CD14-positive monocyte (primary cell): Measurements from ENCODE around the gene INPP1. TPM values are rescaled to one million over a fixed set of nuclear protein-coding genes. Genes with fewer than 3 reads are reported as not detected.

Source experiments
- DNase-seq, 3 donors: peaks; one replicate each; pipeline ENCODE4 v3.0.0-alpha.2; 2011 to 2022
- H2AFZ ChIP-seq: 2 replicates; pipeline ENCODE4 v1.6.0; 2012; ENCODE audit warnings: mild to moderate bottlenecking, low read depth, low read length, inconsistent platforms; ENCODE audit not compliant: insufficient read depth, poor library complexity, severe bottlenecking
- H3K27ac ChIP-seq, 2 donors: 1 replicate in 1 of 2; 2 replicates in 1 of 2; pipeline ENCODE4 v1.5.1; 2012 to 2013; ENCODE audit warnings: low read length in 2 of 2, control low read depth in 1 of 2, inconsistent platforms in 1 of 2, low read depth in 1 of 2, mild to moderate bottlenecking in 1 of 2
- H3K27me3 ChIP-seq, 2 donors: one replicate each; pipeline versions ENCODE4 v1.6.0 to v1.6.1; 2011 to 2013; ENCODE audit warnings: low read length in 2 of 2; ENCODE audit not compliant: control insufficient read depth in 2 of 2, insufficient read depth in 2 of 2
- H3K36me3 ChIP-seq, 2 donors: replicated peaks in 1 of 2; 1 replicate in 1 of 2; 2 replicates in 1 of 2; pipeline versions ENCODE4 v1.5.1 to v1.6.1; 2012 to 2013; ENCODE audit warnings: low read length in 2 of 2, control low read depth in 1 of 2, inconsistent platforms in 1 of 2, mild to moderate bottlenecking in 1 of 2; ENCODE audit not compliant: insufficient read depth in 2 of 2, control insufficient read depth in 1 of 2
- H3K4me1 ChIP-seq, 2 donors: 1 replicate in 1 of 2; 2 replicates in 1 of 2; pipeline versions ENCODE4 v1.5.1 to v1.6.1; 2012 to 2013; ENCODE audit warnings: low read length in 2 of 2, control low read depth in 1 of 2, inconsistent platforms in 1 of 2, mild to moderate bottlenecking in 1 of 2, moderate library complexity in 1 of 2; ENCODE audit not compliant: insufficient read depth in 2 of 2, control insufficient read depth in 1 of 2
- H3K4me2 ChIP-seq: replicated peaks from 2 replicates; pipeline ENCODE3; 2012; ENCODE audit warnings: low read length, moderate library complexity, mild to moderate bottlenecking; ENCODE audit not compliant: poor library complexity, severe bottlenecking; ENCODE audit errors: extremely low read depth
- H3K4me3 ChIP-seq, 3 experiments: fragments of 200-600 bp in 1 of 3; sonication (generic) in 1 of 3; replicated peaks in 1 of 3; 1 replicate in 2 of 3; 2 replicates in 1 of 3; pipeline ENCODE4 v1.5.1; 2011 to 2013; ENCODE audit warnings: low read length in 3 of 3, mild to moderate bottlenecking in 3 of 3, control low read depth in 2 of 3, low read depth in 2 of 3, inconsistent platforms in 1 of 3, moderate library complexity in 1 of 3
- H3K79me2 ChIP-seq: 2 replicates; pipeline ENCODE4 v1.6.0; 2012; ENCODE audit warnings: mild to moderate bottlenecking, control low read depth, inconsistent platforms, low read length, moderate library complexity; ENCODE audit not compliant: insufficient read depth
- H3K9ac ChIP-seq: 2 replicates; pipeline ENCODE4 v1.6.0; 2017; ENCODE audit warnings: low read length, mild to moderate bottlenecking; ENCODE audit not compliant: insufficient read depth, poor library complexity, severe bottlenecking
- H3K9me3 ChIP-seq, 2 donors: replicated peaks in 1 of 2; 1 replicate in 1 of 2; 2 replicates in 1 of 2; pipeline versions ENCODE4 v1.5.1 to v1.6.1; 2012 to 2013; ENCODE audit warnings: low read length in 2 of 2, control low read depth in 1 of 2; ENCODE audit not compliant: control insufficient read depth in 1 of 2, insufficient read depth in 1 of 2
- H4K20me1 ChIP-seq: 2 replicates; pipeline ENCODE4 v1.6.0; 2012; ENCODE audit warnings: mild to moderate bottlenecking, low read length, control low read depth, moderate library complexity; ENCODE audit not compliant: insufficient read depth
- H3K27ac Mint-ChIP-seq, 7 donors: one replicate each; pipeline ENCODE4 v1.8.0; 2020; ENCODE audit warnings: mild to moderate bottlenecking in 7 of 7, mixed read lengths in 7 of 7, moderate library complexity in 6 of 7, inconsistent platforms in 2 of 7
- H3K27me3 Mint-ChIP-seq, 3 donors: one replicate each; pipeline ENCODE4 v1.8.0; 2021 to 2022; ENCODE audit warnings: low read depth in 3 of 3, mild to moderate bottlenecking in 3 of 3, mixed read lengths in 3 of 3, moderate library complexity in 3 of 3, inconsistent platforms in 1 of 3
- H3K36me3 Mint-ChIP-seq, 2 donors: one replicate each; pipeline ENCODE4 v1.8.0; 2020; ENCODE audit warnings: mixed read lengths in 2 of 2, inconsistent platforms in 1 of 2, mild to moderate bottlenecking in 1 of 2
- H3K4me1 Mint-ChIP-seq: one replicate; pipeline ENCODE4 v1.8.0; 2020; ENCODE audit warnings: mild to moderate bottlenecking, mixed read lengths
- H3K4me3 Mint-ChIP-seq, 2 donors: one replicate each; pipeline ENCODE4 v1.8.0; 2020; ENCODE audit warnings: mild to moderate bottlenecking in 2 of 2, mixed read lengths in 2 of 2, moderate library complexity in 1 of 2
- H3K9me3 Mint-ChIP-seq, 7 donors: one replicate each; pipeline ENCODE4 v1.8.0; 2020 to 2022; ENCODE audit warnings: mixed read lengths in 7 of 7, mild to moderate bottlenecking in 6 of 7, moderate library complexity in 6 of 7, inconsistent platforms in 2 of 7
- CTCF ChIP-seq: fragments of 200-600 bp; IDR thresholded peaks from one replicate; pipeline ENCODE4 v1.8.0; 2022; ENCODE audit warnings: antibody characterized with exemption, mild to moderate bottlenecking
- WGBS: methylation state at CpG from one replicate; pipeline ENCODE4 v1.1.5; 2013; ENCODE audit warnings: missing lambda C conversion rate; ENCODE audit not compliant: insufficient coverage; 5-methylcytosine and 5-hydroxymethylcytosine counted together
- intact Hi-C, 2 donors: fragments of 100-400 bp; cut with micrococcal nuclease; formaldehyde crosslinking; loops; one replicate each; pipeline versions ENCODE4 v1.15.0 to v1.15.1; 2023
- polyA plus RNA-seq, 3 donors: library from polyadenylated mRNA; depleted of rRNA in 1 of 3; unstranded in 2 of 3; stranded (reverse) in 1 of 3; fragments of 300-500 nt in 2 of 3; fragments of >200 nt in 1 of 3; fragmentation: Illumina TruSeq in 2 of 3; gene quantifications; 1 replicate in 2 of 3; 2 replicates in 1 of 3; pipeline ENCODE4 v1.2.3, GENCODE V29; 2012 to 2021

The INPP1 gene
- polyA plus RNA-seq, 3 donors: 8.9 to 17.8 (median 13.3) TPM

- Mint-ChIP-seq H3K9me3 (no peaks in the 10 kb centered on the region), H3K36me3 (peaks cover 13 to 14% of the 10 kb centered on the region in 2 donors), H3K4me3 (no peak overlapping the region), H3K4me1 (peaks cover 19% of the 10 kb centered on the region), H3K27me3 (no peaks in the 10 kb centered on the region), H3K27ac (no peak overlapping the region)
- intact Hi-C loops: no loop called here
- Histone ChIP-seq H3K79me2 (peaks cover 4% of the 10 kb centered on the region), H3K4me2 (no peak overlapping the region), H3K27ac (no peak overlapping the region), H3K9ac (no peak overlapping the region), H3K27me3 (no peaks in the 10 kb centered on the region), H3K4me1 (peaks cover 3 to 8% of the 10 kb centered on the region in 2 donors), H3K4me3 (no peak overlapping the region), H3K9me3 (no peaks in the 10 kb centered on the region), H3K36me3 (peaks cover 0 to 23% of the 10 kb centered on the region in 2 donors), H4K20me1 (no peaks in the 10 kb centered on the region), H2AFZ (no peak overlapping the region)
- no peak for DNase-seq
- TF ChIP-seq CTCF: no peak
Measured at GRCh38 chr2:190353537-190353899, 10.1 kb downstream of the INPP1 start.

GRCh38 chr2:190354003-190354690 lies 10.8 kb downstream of the INPP1 start:
- H3K4me3 ChIP-seq: no peak overlapping the region
- H3K4me1 Mint-ChIP-seq: peaks cover 21% of the 10 kb centered on the region
- H3K36me3 Mint-ChIP-seq: peaks cover 10% of the 10 kb centered on the region in 2 donors
- H3K9ac ChIP-seq: no peak overlapping the region
- peaks cover 0 to 2% (median 0%) of the 10 kb centered on the region in 3 donors for H3K27me3 Mint-ChIP-seq
- no peaks in the 10 kb centered on the region for H4K20me1 ChIP-seq
- H3K27ac Mint-ChIP-seq: peak overlapping the region in 1 of 7 donors; percentile 19
- H3K4me3 Mint-ChIP-seq: no peak overlapping the region
- no peaks in the 10 kb centered on the region for H3K9me3 Mint-ChIP-seq
- no peaks in the 10 kb centered on the region for H3K79me2 ChIP-seq
- no peak overlapping the region for H3K4me2 ChIP-seq
- no peak for DNase-seq
- no peaks in the 10 kb centered on the region for H3K9me3 ChIP-seq
- H3K4me1 ChIP-seq: peaks cover 3 to 8% of the 10 kb centered on the region in 2 donors
- no peak overlapping the region for H3K27ac ChIP-seq
- TF ChIP-seq CTCF: no peak
- H3K27me3 ChIP-seq: no peaks in the 10 kb centered on the region
- no peak overlapping the region for H2AFZ ChIP-seq
- H3K36me3 ChIP-seq: peaks cover 0 to 23% of the 10 kb centered on the region in 2 donors
- intact Hi-C loops: no loop called here
- 95% methylated on average over 5 of the region's 12 CpGs for WGBS
